Measurements from ENCODE around the gene VAV1. TPM values are rescaled to one million over a fixed set of nuclear protein-coding genes. Genes with fewer than 3 reads are reported as not detected.

VAV1 gene
- total and polyA plus RNA-seq, 2 donors (not counting 3 experiments of a cell fraction or from before 2014, with no cell fraction given): not detected

DNA sequence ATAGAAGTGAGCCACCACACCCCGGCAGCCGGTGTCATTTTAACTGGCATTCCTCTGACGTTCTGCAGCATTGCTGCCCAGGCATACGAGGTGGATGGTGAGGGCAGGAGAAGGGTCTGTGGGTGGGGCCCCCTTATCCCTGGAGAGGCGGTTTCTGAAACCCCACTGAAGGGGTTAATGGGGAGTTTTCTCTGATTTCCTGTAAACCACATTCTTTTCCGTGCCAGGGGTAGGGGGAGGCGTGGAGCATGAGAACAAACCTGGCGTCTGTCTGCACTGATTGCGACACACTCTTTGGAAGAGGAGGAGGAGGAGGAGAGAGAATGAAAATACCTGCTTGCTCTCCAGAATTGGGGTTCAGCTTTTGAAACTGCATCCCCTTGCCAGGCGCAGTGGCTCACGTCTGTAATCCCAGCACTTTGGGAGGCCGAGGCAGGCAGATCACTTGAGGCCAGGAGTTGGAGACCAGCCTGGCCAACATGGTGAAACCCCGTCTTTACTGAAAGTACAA lies 49.3 kb upstream of the VAV1 start:
- no peak for TF ChIP-seq POLR2A (IDR thresholded peaks at IDR 0.05; ENCODE audit: low read depth, low read length)
- TF ChIP-seq FOS (IDR thresholded peaks at IDR 0.05; ENCODE audit: borderline replicate concordance, insufficient read depth, low read length): no peak
- TF ChIP-seq GATA2 (IDR thresholded peaks at IDR 0.05; ENCODE audit: insufficient read depth, insufficient read length, low read depth, low read length): no peak
- TF ChIP-seq EZH2 (IDR thresholded peaks at IDR 0.05; ENCODE audit: borderline replicate concordance, low read depth, low read length, severe bottlenecking): no peak
- TF ChIP-seq POLR2AphosphoS5 (IDR thresholded peaks at IDR 0.05; ENCODE audit: insufficient read depth, low read depth, low read length): no peak
- TF ChIP-seq MAX (IDR thresholded peaks at IDR 0.05; ENCODE audit: insufficient read depth, insufficient read length): no peak
- no peaks in the 10 kb centered on the region for H3K9me1 ChIP-seq (replicated peaks; ENCODE audit: control insufficient read depth, extremely low read depth, insufficient read depth, low read length)
- dilution Hi-C loops (cut with MboI; ENCODE audit: extremely low pct_ligation_motif_present, low sequenced_read_pairs) (no loop called here), intact Hi-C loops (cut with micrococcal nuclease) (no loop called here)
- no peak overlapping the region for H2AFZ ChIP-seq (ENCODE audit: low read depth, low read length)
- no peaks in the 10 kb centered on the region for H3K4me1 ChIP-seq (ENCODE audit: control insufficient read depth, extremely low read depth, insufficient read depth, low read length)
- H3K79me2 ChIP-seq (ENCODE audit: control insufficient read depth, insufficient read depth, low read length): no peaks in the 10 kb centered on the region
- POLR2A ChIA-PET: no interaction called here
- no peaks in the 10 kb centered on the region for H3K27me3 ChIP-seq (ENCODE audit: control insufficient read depth in 2 of 2, insufficient read depth in 2 of 2, low read length in 2 of 2)
- CTCF ChIA-PET: no interaction called here
- no peak overlapping the region for H3K9ac ChIP-seq (replicated peaks; ENCODE audit: extremely low read depth, insufficient read depth, low read length)
- no peaks in the 10 kb centered on the region for H3K36me3 ChIP-seq (ENCODE audit: control insufficient read depth in 2 of 2, extremely low read depth in 1 of 2, insufficient read depth in 2 of 2, low read length in 2 of 2)
- H3K9me3 ChIP-seq (replicated peaks; ENCODE audit: control insufficient read depth, insufficient read depth, low read length): no peaks in the 10 kb centered on the region
- FAIRE-seq (no peak), DNase-seq (ENCODE audit: low read depth, low spot score) (no peak)
- H4K20me1 ChIP-seq (replicated peaks; ENCODE audit: control insufficient read depth, extremely low read depth, insufficient read depth, low read length): no peaks in the 10 kb centered on the region
- no peak overlapping the region for H3K4me2 ChIP-seq (ENCODE audit: insufficient read depth, low read length)
- H3K27ac ChIP-seq (ENCODE audit: insufficient read depth, low read depth, low read length): no peak overlapping the region
- no peak overlapping the region for H3K4me3 ChIP-seq (replicated peaks in 1 of 3; ENCODE audit: insufficient read depth in 1 of 3, low read depth in 1 of 3, low read length in 3 of 3)
- BruUV-seq (replicated peaks): no TSS peak

DNA sequence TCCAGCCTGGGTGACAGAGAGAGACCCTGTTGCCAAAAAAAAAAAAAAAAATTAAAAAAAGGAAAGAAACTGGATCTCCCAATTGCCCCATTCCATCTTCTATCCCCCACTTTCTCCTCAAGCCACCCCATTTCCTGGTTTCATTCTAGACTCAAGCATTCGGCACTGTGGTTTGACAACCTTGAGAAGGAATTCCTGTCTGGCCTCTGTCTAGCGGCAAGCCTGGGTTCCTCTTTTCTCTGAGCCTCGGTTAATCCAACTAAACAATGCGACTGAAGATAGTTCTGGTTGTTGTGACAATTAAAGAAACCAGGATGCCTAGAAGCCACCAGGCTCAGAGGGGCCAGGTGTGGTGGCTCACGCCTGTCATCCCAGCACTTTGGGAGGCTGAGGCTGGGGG lies 48.8 kb upstream of the VAV1 start:
- ChIA-PET CTCF (no interaction called here), POLR2A (no interaction called here)
- no peaks in the 10 kb centered on the region for H3K9me3 ChIP-seq (replicated peaks; ENCODE audit: control insufficient read depth, insufficient read depth, low read length)
- H2AFZ ChIP-seq (ENCODE audit: low read depth, low read length): no peak overlapping the region
- no TSS peak for BruUV-seq (replicated peaks)
- FAIRE-seq (no peak), DNase-seq (ENCODE audit: low read depth, low spot score) (no peak)
- H3K9ac ChIP-seq (replicated peaks; ENCODE audit: extremely low read depth, insufficient read depth, low read length): no peak overlapping the region
- no peaks in the 10 kb centered on the region for H4K20me1 ChIP-seq (replicated peaks; ENCODE audit: control insufficient read depth, extremely low read depth, insufficient read depth, low read length)
- no peaks in the 10 kb centered on the region for H3K4me1 ChIP-seq (ENCODE audit: control insufficient read depth, extremely low read depth, insufficient read depth, low read length)
- no peaks in the 10 kb centered on the region for H3K79me2 ChIP-seq (ENCODE audit: control insufficient read depth, insufficient read depth, low read length)
- TF ChIP-seq JUN (IDR thresholded peaks at IDR 0.05; ENCODE audit: borderline replicate concordance, insufficient read depth, insufficient read length, low read depth) (no peak), POLR2AphosphoS5 (IDR thresholded peaks at IDR 0.05; ENCODE audit: insufficient read depth, low read depth, low read length) (no peak), EZH2 (IDR thresholded peaks at IDR 0.05; ENCODE audit: borderline replicate concordance, low read depth, low read length, severe bottlenecking) (no peak), MYC (IDR thresholded peaks at IDR 0.05; ENCODE audit: low read depth, low read length) (no peak), MAX (IDR thresholded peaks at IDR 0.05; ENCODE audit: insufficient read depth, insufficient read length) (no peak), GATA2 (IDR thresholded peaks at IDR 0.05; ENCODE audit: insufficient read depth, insufficient read length, low read depth, low read length) (no peak), FOS (IDR thresholded peaks at IDR 0.05; ENCODE audit: borderline replicate concordance, insufficient read depth, low read length) (no peak), POLR2A (IDR thresholded peaks at IDR 0.05; ENCODE audit: low read depth, low read length) (no peak)
- TF ChIP-seq, protein P1, sequence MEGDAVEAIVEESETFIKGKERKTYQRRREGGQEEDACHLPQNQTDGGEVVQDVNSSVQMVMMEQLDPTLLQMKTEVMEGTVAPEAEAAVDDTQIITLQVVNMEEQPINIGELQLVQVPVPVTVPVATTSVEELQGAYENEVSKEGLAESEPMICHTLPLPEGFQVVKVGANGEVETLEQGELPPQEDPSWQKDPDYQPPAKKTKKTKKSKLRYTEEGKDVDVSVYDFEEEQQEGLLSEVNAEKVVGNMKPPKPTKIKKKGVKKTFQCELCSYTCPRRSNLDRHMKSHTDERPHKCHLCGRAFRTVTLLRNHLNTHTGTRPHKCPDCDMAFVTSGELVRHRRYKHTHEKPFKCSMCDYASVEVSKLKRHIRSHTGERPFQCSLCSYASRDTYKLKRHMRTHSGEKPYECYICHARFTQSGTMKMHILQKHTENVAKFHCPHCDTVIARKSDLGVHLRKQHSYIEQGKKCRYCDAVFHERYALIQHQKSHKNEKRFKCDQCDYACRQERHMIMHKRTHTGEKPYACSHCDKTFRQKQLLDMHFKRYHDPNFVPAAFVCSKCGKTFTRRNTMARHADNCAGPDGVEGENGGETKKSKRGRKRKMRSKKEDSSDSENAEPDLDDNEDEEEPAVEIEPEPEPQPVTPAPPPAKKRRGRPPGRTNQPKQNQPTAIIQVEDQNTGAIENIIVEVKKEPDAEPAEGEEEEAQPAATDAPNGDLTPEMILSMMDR (IDR thresholded peaks at IDR 0.05; ENCODE audit: extremely low read depth in 1 of 2, insufficient read depth in 1 of 2, low read depth in 1 of 2, low read length in 2 of 2): no peak
- intact Hi-C loops (cut with micrococcal nuclease): no loop called here
- H3K4me2 ChIP-seq (ENCODE audit: insufficient read depth, low read length): no peak overlapping the region
- no peak overlapping the region for H3K27ac ChIP-seq (ENCODE audit: insufficient read depth, low read depth, low read length)
- no peaks in the 10 kb centered on the region for H3K9me1 ChIP-seq (replicated peaks; ENCODE audit: control insufficient read depth, extremely low read depth, insufficient read depth, low read length)
- no peaks in the 10 kb centered on the region for H3K36me3 ChIP-seq (ENCODE audit: control insufficient read depth in 2 of 2, extremely low read depth in 1 of 2, insufficient read depth in 2 of 2, low read length in 2 of 2)
- H3K27me3 ChIP-seq (ENCODE audit: control insufficient read depth in 2 of 2, insufficient read depth in 2 of 2, low read length in 2 of 2): no peaks in the 10 kb centered on the region
- dilution Hi-C loops (cut with MboI; ENCODE audit: extremely low pct_ligation_motif_present, low sequenced_read_pairs): no loop called here
- H3K4me3 ChIP-seq (replicated peaks in 1 of 3; ENCODE audit: insufficient read depth in 1 of 3, low read depth in 1 of 3, low read length in 3 of 3): no peak overlapping the region
